ENCODE results near the gene APEX1. TPM values are rescaled to one million over a fixed set of nuclear protein-coding genes. Genes with fewer than 3 reads are reported as not detected.

Gene APEX1
- total RNA-seq, 1 experiment from 2014 or later, result 340 TPM

DNA sequence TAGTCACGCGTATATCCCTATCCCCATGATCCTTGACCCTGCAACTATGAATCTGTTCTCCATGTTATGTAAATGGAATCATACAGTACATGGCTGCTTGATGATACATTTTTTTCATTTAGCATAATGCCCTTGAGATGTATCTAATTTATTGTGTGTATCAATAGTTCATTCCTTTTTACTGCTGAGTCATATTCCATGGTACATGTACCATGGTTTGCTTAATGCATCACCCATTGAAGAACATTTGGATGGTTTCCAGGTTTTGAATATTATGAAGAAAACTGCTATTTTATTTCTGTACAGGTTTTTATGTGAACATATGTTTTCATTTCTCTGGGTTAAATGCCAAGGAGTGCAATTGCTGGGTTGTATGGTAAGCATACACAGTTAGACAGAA lies 46.3 kb downstream of the APEX1 start:
- H4K91ac ChIP-seq (ENCODE audit: insufficient read length, low read depth, low read length), result no peak overlapping the region
- H3K27ac ChIP-seq (ENCODE audit: insufficient read length, low read depth, low read length), result no peak overlapping the region
- peaks cover 18 to 20% of the 10 kb centered on the region in 2 experiments for H3K4me1 Mint-ChIP-seq
- H4K20me1 ChIP-seq (ENCODE audit: control insufficient read depth, insufficient read depth, insufficient read length), result no peaks in the 10 kb centered on the region
- no peak overlapping the region for H2AFZ ChIP-seq (ENCODE audit: low read length)
- no peak overlapping the region for H3K56ac ChIP-seq (ENCODE audit: insufficient read length, low read depth, low read length)
- no peak overlapping the region for H2BK15ac ChIP-seq (ENCODE audit: low read depth, low read length)
- no peak overlapping the region for H3K23ac ChIP-seq (ENCODE audit: insufficient read length, low read depth, low read length)
- no peaks in the 10 kb centered on the region for H3K9me3 ChIP-seq (ENCODE audit: control insufficient read depth, low read depth, low read length)
- no peak overlapping the region for H3K9ac ChIP-seq (ENCODE audit: extremely low read depth, insufficient read length, low read length)
- H2BK12ac ChIP-seq (ENCODE audit: insufficient read length, low read depth, low read length), result no peak overlapping the region
- no peaks in the 10 kb centered on the region for H3K27me3 ChIP-seq (ENCODE audit: insufficient read depth, low read length)
- no peak overlapping the region for H3K4me2 ChIP-seq (ENCODE audit: insufficient read depth, insufficient read length, low read length)
- no peak overlapping the region for H3K14ac ChIP-seq (ENCODE audit: insufficient read depth, low read length)
- H3K27me3 Mint-ChIP-seq (ENCODE audit: low read depth), result peaks cover 5% of the 10 kb centered on the region
- WGBS (ENCODE audit: extremely low coverage, insufficient read length, low lambda C conversion rate), result no CpG with 5 or more reads among the region's 2 CpGs
- H3K18ac ChIP-seq (ENCODE audit: insufficient read length, low read depth, low read length), result no peak overlapping the region
- no peak overlapping the region for H3K4me3 Mint-ChIP-seq
- no peak overlapping the region for H4K8ac ChIP-seq (replicated peaks; ENCODE audit: insufficient read length, low read depth, low read length)
- H2AK5ac ChIP-seq (ENCODE audit: insufficient read length, low read length), result no peak overlapping the region
- H3K79me1 ChIP-seq (ENCODE audit: insufficient read depth, low read depth, low read length, poor library complexity, severe bottlenecking), result no peaks in the 10 kb centered on the region
- no peak overlapping the region for H2BK5ac ChIP-seq (ENCODE audit: insufficient read length, low read length)
- no peak for DNase-seq
- peaks cover 2% of the 10 kb centered on the region; the same call in 1 of the 2 replicates for H3K4me1 ChIP-seq (ENCODE audit: insufficient read depth, low read length)
- no peaks in the 10 kb centered on the region for H3K23me2 ChIP-seq (ENCODE audit: insufficient read length, low read depth, low read length, poor library complexity, severe bottlenecking)
- H3K4ac ChIP-seq (ENCODE audit: low read depth, low read length), result no peak overlapping the region
- H3K9me3 Mint-ChIP-seq, result peaks cover 7 to 9% of the 10 kb centered on the region in 2 experiments
- no peak overlapping the region for H3K27ac Mint-ChIP-seq
- H3K79me2 ChIP-seq (ENCODE audit: insufficient read depth, low read length), result no peaks in the 10 kb centered on the region
- peaks cover 4 to 9% (median 4%) of the 10 kb centered on the region in 3 experiments; a peak in 6 of 7 replicates for H3K36me3 Mint-ChIP-seq (ENCODE audit: insufficient read depth in 1 of 3, low read depth in 3 of 3)
- TF ChIP-seq, protein P1, sequence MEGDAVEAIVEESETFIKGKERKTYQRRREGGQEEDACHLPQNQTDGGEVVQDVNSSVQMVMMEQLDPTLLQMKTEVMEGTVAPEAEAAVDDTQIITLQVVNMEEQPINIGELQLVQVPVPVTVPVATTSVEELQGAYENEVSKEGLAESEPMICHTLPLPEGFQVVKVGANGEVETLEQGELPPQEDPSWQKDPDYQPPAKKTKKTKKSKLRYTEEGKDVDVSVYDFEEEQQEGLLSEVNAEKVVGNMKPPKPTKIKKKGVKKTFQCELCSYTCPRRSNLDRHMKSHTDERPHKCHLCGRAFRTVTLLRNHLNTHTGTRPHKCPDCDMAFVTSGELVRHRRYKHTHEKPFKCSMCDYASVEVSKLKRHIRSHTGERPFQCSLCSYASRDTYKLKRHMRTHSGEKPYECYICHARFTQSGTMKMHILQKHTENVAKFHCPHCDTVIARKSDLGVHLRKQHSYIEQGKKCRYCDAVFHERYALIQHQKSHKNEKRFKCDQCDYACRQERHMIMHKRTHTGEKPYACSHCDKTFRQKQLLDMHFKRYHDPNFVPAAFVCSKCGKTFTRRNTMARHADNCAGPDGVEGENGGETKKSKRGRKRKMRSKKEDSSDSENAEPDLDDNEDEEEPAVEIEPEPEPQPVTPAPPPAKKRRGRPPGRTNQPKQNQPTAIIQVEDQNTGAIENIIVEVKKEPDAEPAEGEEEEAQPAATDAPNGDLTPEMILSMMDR (conservative IDR thresholded peaks at IDR 0.05), result no peak
- H4K5ac ChIP-seq (ENCODE audit: insufficient read length, low read depth, low read length), result no peak overlapping the region
- H2BK20ac ChIP-seq (ENCODE audit: low read depth, low read length, poor library complexity, severe bottlenecking), result no peak overlapping the region
- no peak overlapping the region for H3T11ph ChIP-seq (ENCODE audit: low read length)
- H2BK120ac ChIP-seq (ENCODE audit: low read depth, low read length, poor library complexity, severe bottlenecking), result no peak overlapping the region

Measured in H9 (cell line).